ENCODE data around the gene TBC1D5. TPM values are rescaled to one million over a fixed set of nuclear protein-coding genes. Genes with fewer than 3 reads are reported as not detected.

Gene TBC1D5
- polyA plus RNA-seq, 2 of the 4 experiments (the other 2 are of a cell fraction) = 36.7 to 72.2 TPM

DNA sequence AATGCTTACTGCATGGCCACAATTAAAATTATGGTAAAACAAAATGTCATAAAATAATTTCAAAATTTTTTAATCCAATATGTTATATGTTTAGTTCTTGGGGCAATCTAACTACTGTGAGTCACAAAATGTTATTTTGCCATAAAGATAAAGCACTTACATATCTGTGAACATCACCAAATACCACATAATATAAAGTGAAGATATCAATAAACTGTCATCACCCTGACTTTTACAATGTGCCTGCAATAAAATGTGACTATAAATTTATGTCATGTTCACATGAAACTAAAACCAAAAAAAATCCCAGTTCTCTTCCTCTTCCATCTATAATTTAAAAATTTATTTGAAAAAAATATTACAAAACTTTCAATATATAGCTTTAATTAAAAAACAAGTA is 191.8 kb downstream of the TBC1D5 start:
- H3K4me2 ChIP-seq = no peak overlapping the region
- no peak overlapping the region for H3K4me3 ChIP-seq
- ChIA-PET CTCF (no interaction called here), POLR2A (no interaction called here)
- no peak for DNase-seq (ENCODE audit: low read depth in 1 of 2, low spot score in 1 of 2)
- no peak for TF ChIP-seq KDM5A (IDR thresholded peaks at IDR 0.05)
- no peak for TF ChIP-seq GATA3 (IDR thresholded peaks at IDR 0.05; ENCODE audit: borderline replicate concordance)
- TF ChIP-seq HOXB5 (CRISPR knock-in tag; IDR thresholded peaks at IDR 0.05) = no peak
- TF ChIP-seq HEYL (CRISPR knock-in tag; IDR thresholded peaks at IDR 0.05) = no peak
- no peak for TF ChIP-seq HDAC2 (IDR thresholded peaks at IDR 0.05)
- no peak for TF ChIP-seq POLR2A (IDR thresholded peaks at IDR 0.05; ENCODE audit: low read length)
- TF ChIP-seq NR3C1 (IDR thresholded peaks at IDR 0.05) = no peak
- no peak for TF ChIP-seq ZFP36 (IDR thresholded peaks at IDR 0.05; ENCODE audit: borderline replicate concordance, partially characterized antibody)
- no peak for TF ChIP-seq MYC (IDR thresholded peaks at IDR 0.05; ENCODE audit: borderline replicate concordance, low read length)
- no peak for TF ChIP-seq CHD2 (IDR thresholded peaks at IDR 0.05; ENCODE audit: low read length, partially characterized antibody)
- no peak for TF ChIP-seq CBX8 (IDR thresholded peaks at IDR 0.05)
- TF ChIP-seq CEBPB (IDR thresholded peaks at IDR 0.05) = no peak
- no peak for TF ChIP-seq ESRRA (IDR thresholded peaks at IDR 0.05; ENCODE audit: borderline replicate concordance, low read length)
- TF ChIP-seq EHF (CRISPR knock-in tag; IDR thresholded peaks at IDR 0.05) = no peak
- TF ChIP-seq, protein P1, sequence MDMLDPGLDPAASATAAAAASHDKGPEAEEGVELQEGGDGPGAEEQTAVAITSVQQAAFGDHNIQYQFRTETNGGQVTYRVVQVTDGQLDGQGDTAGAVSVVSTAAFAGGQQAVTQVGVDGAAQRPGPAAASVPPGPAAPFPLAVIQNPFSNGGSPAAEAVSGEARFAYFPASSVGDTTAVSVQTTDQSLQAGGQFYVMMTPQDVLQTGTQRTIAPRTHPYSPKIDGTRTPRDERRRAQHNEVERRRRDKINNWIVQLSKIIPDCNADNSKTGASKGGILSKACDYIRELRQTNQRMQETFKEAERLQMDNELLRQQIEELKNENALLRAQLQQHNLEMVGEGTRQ (IDR thresholded peaks at IDR 0.05) = no peak
- no peak for TF ChIP-seq NPAS2 (CRISPR knock-in tag; IDR thresholded peaks at IDR 0.05; ENCODE audit: borderline replicate concordance)
- TF ChIP-seq, protein P2, sequence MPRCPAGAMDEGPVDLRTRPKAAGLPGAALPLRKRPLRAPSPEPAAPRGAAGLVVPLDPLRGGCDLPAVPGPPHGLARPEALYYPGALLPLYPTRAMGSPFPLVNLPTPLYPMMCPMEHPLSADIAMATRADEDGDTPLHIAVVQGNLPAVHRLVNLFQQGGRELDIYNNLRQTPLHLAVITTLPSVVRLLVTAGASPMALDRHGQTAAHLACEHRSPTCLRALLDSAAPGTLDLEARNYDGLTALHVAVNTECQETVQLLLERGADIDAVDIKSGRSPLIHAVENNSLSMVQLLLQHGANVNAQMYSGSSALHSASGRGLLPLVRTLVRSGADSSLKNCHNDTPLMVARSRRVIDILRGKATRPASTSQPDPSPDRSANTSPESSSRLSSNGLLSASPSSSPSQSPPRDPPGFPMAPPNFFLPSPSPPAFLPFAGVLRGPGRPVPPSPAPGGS (IDR thresholded peaks at IDR 0.05) = no peak
- no peak for TF ChIP-seq RARB (CRISPR knock-in tag; IDR thresholded peaks at IDR 0.05)
- no peak for FAIRE-seq
- no peak overlapping the region for H3K27ac ChIP-seq
- 0 out of 3 replicates have a peak, but pooled peaks cover 3% of the 10 kb centered on the region for H3K4me1 ChIP-seq
- ATAC-seq = no peak
- no peaks in the 10 kb centered on the region for H3K9me3 ChIP-seq

DNA sequence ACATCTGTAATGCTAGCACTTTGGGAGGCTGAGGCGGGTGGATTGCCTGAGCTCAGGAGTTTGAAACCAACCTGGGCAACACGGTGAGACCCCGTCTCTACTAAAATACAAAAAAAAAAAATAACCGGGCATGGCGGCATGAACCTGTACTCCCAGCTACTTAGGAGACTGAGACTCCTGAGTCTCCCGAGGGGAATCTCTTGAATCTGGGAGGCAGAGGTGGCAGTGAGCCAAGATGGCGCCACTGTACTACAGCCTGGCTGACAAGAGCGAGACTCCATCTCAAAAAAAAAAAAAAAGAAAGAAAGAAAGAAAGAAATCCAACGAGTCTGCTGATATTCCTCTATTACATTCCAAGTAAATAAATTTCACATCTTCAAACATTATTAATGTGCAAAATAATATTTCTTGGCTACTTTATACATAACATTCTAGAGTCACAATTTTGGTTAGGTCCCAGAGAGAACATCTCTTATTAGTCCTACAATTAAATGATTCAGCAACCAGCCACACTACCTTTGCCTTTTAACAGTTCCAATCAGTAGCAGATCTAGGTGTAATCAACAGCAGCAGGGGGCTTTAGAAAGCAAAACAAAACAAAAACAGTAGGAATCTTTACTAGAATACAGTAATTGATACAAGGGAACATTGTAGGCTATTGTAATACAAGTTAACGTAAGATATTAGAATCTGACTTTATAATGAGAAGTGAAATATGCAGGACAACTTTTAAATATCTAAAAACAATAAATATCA is 195.8 kb downstream of the TBC1D5 start:
- Histone ChIP-seq H3K4me3 (no peak overlapping the region), H3K4me1 (no peaks in the 10 kb centered on the region), H3K9me3 (no peaks in the 10 kb centered on the region), H3K4me2 (no peak overlapping the region), H3K27ac (no peak overlapping the region)
- no peak for ATAC-seq
- ChIA-PET POLR2A (no interaction called here), CTCF (no interaction called here)
- DNase-seq (ENCODE audit: low read depth in 1 of 2, low spot score in 1 of 2) = no peak
- no peak for FAIRE-seq
- WGBS (ENCODE audit: missing lambda C conversion rate) = 91% methylated on average over 10 of the region's 10 CpGs
- TF ChIP-seq CBX8 (IDR thresholded peaks at IDR 0.05) (no peak), EHMT2 (IDR thresholded peaks at IDR 0.05; ENCODE audit: low read depth) (no peak), SMC3 (IDR thresholded peaks at IDR 0.05) (no peak), ZC3H11A (IDR thresholded peaks at IDR 0.05) (no peak), HOXB13 (CRISPR knock-in tag; IDR thresholded peaks at IDR 0.05; ENCODE audit: low read depth) (no peak), RNF2 (IDR thresholded peaks at IDR 0.05; ENCODE audit: borderline replicate concordance, low read depth) (no peak), POLR2A (IDR thresholded peaks at IDR 0.05; ENCODE audit: low read length) (no peak), JUN (IDR thresholded peaks at IDR 0.05) (no peak)
- TF ChIP-seq, protein P3, sequence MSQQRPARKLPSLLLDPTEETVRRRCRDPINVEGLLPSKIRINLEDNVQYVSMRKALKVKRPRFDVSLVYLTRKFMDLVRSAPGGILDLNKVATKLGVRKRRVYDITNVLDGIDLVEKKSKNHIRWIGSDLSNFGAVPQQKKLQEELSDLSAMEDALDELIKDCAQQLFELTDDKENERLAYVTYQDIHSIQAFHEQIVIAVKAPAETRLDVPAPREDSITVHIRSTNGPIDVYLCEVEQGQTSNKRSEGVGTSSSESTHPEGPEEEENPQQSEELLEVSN (IDR thresholded peaks at IDR 0.05; ENCODE audit: borderline replicate concordance, low read depth) = no peak
- TF ChIP-seq, protein P4, sequence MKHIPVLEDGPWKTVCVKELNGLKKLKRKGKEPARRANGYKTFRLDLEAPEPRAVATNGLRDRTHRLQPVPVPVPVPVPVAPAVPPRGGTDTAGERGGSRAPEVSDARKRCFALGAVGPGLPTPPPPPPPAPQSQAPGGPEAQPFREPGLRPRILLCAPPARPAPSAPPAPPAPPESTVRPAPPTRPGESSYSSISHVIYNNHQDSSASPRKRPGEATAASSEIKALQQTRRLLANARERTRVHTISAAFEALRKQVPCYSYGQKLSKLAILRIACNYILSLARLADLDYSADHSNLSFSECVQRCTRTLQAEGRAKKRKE (CRISPR knock-in tag; IDR thresholded peaks at IDR 0.05; ENCODE audit: low read depth) = no peak
- TF ChIP-seq, protein P5, sequence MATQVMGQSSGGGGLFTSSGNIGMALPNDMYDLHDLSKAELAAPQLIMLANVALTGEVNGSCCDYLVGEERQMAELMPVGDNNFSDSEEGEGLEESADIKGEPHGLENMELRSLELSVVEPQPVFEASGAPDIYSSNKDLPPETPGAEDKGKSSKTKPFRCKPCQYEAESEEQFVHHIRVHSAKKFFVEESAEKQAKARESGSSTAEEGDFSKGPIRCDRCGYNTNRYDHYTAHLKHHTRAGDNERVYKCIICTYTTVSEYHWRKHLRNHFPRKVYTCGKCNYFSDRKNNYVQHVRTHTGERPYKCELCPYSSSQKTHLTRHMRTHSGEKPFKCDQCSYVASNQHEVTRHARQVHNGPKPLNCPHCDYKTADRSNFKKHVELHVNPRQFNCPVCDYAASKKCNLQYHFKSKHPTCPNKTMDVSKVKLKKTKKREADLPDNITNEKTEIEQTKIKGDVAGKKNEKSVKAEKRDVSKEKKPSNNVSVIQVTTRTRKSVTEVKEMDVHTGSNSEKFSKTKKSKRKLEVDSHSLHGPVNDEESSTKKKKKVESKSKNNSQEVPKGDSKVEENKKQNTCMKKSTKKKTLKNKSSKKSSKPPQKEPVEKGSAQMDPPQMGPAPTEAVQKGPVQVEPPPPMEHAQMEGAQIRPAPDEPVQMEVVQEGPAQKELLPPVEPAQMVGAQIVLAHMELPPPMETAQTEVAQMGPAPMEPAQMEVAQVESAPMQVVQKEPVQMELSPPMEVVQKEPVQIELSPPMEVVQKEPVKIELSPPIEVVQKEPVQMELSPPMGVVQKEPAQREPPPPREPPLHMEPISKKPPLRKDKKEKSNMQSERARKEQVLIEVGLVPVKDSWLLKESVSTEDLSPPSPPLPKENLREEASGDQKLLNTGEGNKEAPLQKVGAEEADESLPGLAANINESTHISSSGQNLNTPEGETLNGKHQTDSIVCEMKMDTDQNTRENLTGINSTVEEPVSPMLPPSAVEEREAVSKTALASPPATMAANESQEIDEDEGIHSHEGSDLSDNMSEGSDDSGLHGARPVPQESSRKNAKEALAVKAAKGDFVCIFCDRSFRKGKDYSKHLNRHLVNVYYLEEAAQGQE (IDR thresholded peaks at IDR 0.05) = no peak
- TF ChIP-seq, protein P6, sequence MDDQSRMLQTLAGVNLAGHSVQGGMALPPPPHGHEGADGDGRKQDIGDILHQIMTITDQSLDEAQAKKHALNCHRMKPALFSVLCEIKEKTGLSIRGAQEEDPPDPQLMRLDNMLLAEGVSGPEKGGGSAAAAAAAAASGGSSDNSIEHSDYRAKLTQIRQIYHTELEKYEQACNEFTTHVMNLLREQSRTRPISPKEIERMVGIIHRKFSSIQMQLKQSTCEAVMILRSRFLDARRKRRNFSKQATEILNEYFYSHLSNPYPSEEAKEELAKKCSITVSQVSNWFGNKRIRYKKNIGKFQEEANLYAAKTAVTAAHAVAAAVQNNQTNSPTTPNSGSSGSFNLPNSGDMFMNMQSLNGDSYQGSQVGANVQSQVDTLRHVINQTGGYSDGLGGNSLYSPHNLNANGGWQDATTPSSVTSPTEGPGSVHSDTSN (IDR thresholded peaks at IDR 0.05) = no peak
- TF ChIP-seq, protein P7, sequence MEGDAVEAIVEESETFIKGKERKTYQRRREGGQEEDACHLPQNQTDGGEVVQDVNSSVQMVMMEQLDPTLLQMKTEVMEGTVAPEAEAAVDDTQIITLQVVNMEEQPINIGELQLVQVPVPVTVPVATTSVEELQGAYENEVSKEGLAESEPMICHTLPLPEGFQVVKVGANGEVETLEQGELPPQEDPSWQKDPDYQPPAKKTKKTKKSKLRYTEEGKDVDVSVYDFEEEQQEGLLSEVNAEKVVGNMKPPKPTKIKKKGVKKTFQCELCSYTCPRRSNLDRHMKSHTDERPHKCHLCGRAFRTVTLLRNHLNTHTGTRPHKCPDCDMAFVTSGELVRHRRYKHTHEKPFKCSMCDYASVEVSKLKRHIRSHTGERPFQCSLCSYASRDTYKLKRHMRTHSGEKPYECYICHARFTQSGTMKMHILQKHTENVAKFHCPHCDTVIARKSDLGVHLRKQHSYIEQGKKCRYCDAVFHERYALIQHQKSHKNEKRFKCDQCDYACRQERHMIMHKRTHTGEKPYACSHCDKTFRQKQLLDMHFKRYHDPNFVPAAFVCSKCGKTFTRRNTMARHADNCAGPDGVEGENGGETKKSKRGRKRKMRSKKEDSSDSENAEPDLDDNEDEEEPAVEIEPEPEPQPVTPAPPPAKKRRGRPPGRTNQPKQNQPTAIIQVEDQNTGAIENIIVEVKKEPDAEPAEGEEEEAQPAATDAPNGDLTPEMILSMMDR (IDR thresholded peaks at IDR 0.05) = no peak

Data from A549 (cell line).